SU-DHL-6 (cell line): ENCODE measurements around the gene CDC20B.

Experiments
- H2AFZ ChIP-seq: fragments of 200-600 bp; sonication (generic); 2 replicates; pipeline ENCODE4 v1.6.1; 2014; ENCODE audit warnings: low read depth, mild to moderate bottlenecking, moderate library complexity, mixed read lengths, antibody characterized with exemption, low read length; ENCODE audit not compliant: severe bottlenecking
- H3F3A ChIP-seq: fragments of 200-600 bp; shearing (Covaris generic); 2 replicates; pipeline ENCODE4 v1.6.0; 2016; ENCODE audit warnings: antibody characterized with exemption, mild to moderate bottlenecking; ENCODE audit not compliant: insufficient read depth
- H3K27ac ChIP-seq: fragments of 200-600 bp; sonication (generic); 2 replicates; pipeline ENCODE4 v1.5.1; 2016; ENCODE audit warnings: low read depth, mild to moderate bottlenecking, low read length, moderate library complexity, mixed read lengths
- H3K27me3 ChIP-seq: fragments of 200-600 bp; sonication (generic), shearing (Covaris generic); 2 replicates; pipeline ENCODE4 v1.6.0; 2014; ENCODE audit warnings: mild to moderate bottlenecking, low read length
- H3K36me3 ChIP-seq: fragments of 200-600 bp; sonication (generic); 2 replicates; pipeline ENCODE4 v1.6.1; 2014; ENCODE audit warnings: mild to moderate bottlenecking, low read length, mixed read lengths
- H3K4me2 ChIP-seq: fragments of 300-600, 200-600 bp; shearing (Covaris generic), sonication (generic); 2 replicates; pipeline ENCODE4 v1.6.0; 2014; ENCODE audit warnings: low read length, low read depth, mild to moderate bottlenecking; ENCODE audit not compliant: poor library complexity, severe bottlenecking
- H3K4me3 ChIP-seq: fragments of 200-600 bp; sonication (generic); 2 replicates; pipeline ENCODE4 v1.5.1; 2014; ENCODE audit warnings: antibody characterized with exemption, low read length, mild to moderate bottlenecking, mixed read lengths; ENCODE audit not compliant: insufficient read depth, poor library complexity, severe bottlenecking
- H3K79me2 ChIP-seq: fragments of 200-600 bp; sonication (generic); 2 replicates; pipeline ENCODE4 v1.6.1; 2014; ENCODE audit warnings: mild to moderate bottlenecking, low read length, moderate library complexity; ENCODE audit not compliant: insufficient read depth
- H3K9ac ChIP-seq: fragments of 200-600 bp; sonication (generic); 2 replicates; pipeline ENCODE4 v1.7.0; 2014; ENCODE audit warnings: mild to moderate bottlenecking, low read length
- H3K9me2 ChIP-seq: fragments of 200-600 bp; sonication (generic); replicated peaks from 2 replicates; pipeline ENCODE4 v1.6.1; 2014; ENCODE audit warnings: low read length; ENCODE audit not compliant: insufficient read depth
- H3K9me3 ChIP-seq: fragments of 200-600 bp; sonication (generic); 2 replicates; pipeline ENCODE4 v1.6.1; 2014; ENCODE audit warnings: low read length, mixed read lengths; ENCODE audit not compliant: insufficient read depth
- H4K20me1 ChIP-seq: fragments of 200-600 bp; sonication (generic); 2 replicates; pipeline ENCODE4 v1.6.1; 2014; ENCODE audit warnings: low read depth, mild to moderate bottlenecking, antibody characterized with exemption, low read length, moderate library complexity, mixed read lengths
- EZH2phosphoT487 ChIP-seq: fragments of 200-600 bp; sonication (generic), shearing (Covaris generic); conservative IDR thresholded peaks from 2 replicates; pipeline ENCODE4 v1.6.1; 2018; ENCODE audit warnings: mild to moderate bottlenecking, antibody characterized with exemption, low read length, moderate library complexity, mixed read lengths
- TF ChIP-seq, protein P1 (sequence below): fragments of 200-600 bp; sonication (generic); IDR thresholded peaks from one replicate; pipeline ENCODE4 v1.5.1; 2017; ENCODE audit warnings: antibody characterized with exemption, mild to moderate bottlenecking, low read length, moderate library complexity; ENCODE audit not compliant: insufficient read depth, poor library complexity, severe bottlenecking

Gene CDC20B

DNA sequence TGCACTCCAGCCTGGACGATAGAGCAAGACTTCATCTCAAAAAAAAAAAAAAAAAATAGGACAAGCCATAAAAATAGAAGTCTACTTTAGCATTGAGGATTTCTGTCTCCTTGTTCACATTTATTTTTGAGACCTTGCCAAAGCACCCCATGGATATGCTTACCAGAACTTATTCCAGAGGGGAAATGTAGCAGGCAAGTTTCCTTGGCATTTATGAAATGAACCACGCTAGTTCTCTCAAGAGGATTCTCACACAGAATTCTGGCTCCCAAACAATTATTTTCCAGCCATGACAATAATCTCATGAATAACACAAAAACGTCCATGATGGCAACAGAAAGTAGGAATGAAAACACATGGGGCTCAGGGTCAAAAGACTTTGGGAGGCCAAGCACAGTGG is 36.5 kb downstream of the CDC20B start:
- Histone ChIP-seq H3F3A (no peaks in the 10 kb centered on the region), H4K20me1 (no peaks in the 10 kb centered on the region), H3K4me3 (no peak overlapping the region), H3K9me2 (no peaks in the 10 kb centered on the region), H3K27me3 (no peaks in the 10 kb centered on the region), H3K4me2 (no peak overlapping the region), H3K36me3 (no peaks in the 10 kb centered on the region), H2AFZ (no peak overlapping the region), H3K27ac (no peak overlapping the region), H3K9me3 (no peaks in the 10 kb centered on the region), H3K79me2 (no peaks in the 10 kb centered on the region), H3K9ac (no peak overlapping the region)
- TF ChIP-seq EZH2phosphoT487 = no peak
- TF ChIP-seq, protein P1, sequence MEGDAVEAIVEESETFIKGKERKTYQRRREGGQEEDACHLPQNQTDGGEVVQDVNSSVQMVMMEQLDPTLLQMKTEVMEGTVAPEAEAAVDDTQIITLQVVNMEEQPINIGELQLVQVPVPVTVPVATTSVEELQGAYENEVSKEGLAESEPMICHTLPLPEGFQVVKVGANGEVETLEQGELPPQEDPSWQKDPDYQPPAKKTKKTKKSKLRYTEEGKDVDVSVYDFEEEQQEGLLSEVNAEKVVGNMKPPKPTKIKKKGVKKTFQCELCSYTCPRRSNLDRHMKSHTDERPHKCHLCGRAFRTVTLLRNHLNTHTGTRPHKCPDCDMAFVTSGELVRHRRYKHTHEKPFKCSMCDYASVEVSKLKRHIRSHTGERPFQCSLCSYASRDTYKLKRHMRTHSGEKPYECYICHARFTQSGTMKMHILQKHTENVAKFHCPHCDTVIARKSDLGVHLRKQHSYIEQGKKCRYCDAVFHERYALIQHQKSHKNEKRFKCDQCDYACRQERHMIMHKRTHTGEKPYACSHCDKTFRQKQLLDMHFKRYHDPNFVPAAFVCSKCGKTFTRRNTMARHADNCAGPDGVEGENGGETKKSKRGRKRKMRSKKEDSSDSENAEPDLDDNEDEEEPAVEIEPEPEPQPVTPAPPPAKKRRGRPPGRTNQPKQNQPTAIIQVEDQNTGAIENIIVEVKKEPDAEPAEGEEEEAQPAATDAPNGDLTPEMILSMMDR = no peak

DNA sequence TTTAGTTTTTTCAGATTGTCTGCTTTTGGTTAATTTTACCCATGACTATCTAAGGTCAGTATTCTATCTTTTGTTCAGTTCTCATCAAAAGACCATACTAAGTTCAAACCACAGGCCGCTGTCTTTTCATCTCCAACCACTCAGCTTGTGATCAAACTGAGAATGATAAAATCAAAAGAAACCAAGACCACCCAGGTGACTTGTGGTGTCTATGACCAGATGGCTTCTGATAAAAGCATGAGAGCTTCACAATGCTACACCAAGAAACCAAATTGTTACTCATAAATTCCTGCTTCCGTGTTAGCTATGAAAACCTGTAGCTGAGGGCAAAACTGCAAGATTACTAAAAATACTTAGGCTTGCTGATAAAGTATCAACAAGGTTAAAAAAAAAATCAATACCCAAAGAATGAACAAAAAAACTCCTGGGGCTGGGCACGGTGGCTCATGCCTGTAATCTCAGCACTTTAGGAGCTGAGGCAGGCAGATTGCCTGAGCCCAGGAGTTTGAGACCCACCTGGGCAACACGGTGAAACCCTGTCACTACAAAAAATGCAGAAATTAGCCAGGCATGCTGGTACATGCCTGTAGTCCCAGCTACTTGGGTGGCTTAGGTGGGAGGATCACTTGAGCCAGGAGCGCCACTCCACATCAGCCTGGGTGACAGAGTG is 38.8 kb downstream of the CDC20B start:
- H3F3A ChIP-seq = no peaks in the 10 kb centered on the region
- no peaks in the 10 kb centered on the region for H3K27me3 ChIP-seq
- H3K4me2 ChIP-seq = no peak overlapping the region
- no peak overlapping the region for H3K9ac ChIP-seq
- TF ChIP-seq EZH2phosphoT487 = no peak
- TF ChIP-seq, protein P1 = no peak
- no peak overlapping the region for H3K27ac ChIP-seq
- no peaks in the 10 kb centered on the region for H4K20me1 ChIP-seq
- H3K9me3 ChIP-seq = no peaks in the 10 kb centered on the region
- no peak overlapping the region for H2AFZ ChIP-seq
- H3K9me2 ChIP-seq = no peaks in the 10 kb centered on the region
- H3K4me3 ChIP-seq = no peak overlapping the region
- H3K36me3 ChIP-seq = no peaks in the 10 kb centered on the region
- no peaks in the 10 kb centered on the region for H3K79me2 ChIP-seq

DNA sequence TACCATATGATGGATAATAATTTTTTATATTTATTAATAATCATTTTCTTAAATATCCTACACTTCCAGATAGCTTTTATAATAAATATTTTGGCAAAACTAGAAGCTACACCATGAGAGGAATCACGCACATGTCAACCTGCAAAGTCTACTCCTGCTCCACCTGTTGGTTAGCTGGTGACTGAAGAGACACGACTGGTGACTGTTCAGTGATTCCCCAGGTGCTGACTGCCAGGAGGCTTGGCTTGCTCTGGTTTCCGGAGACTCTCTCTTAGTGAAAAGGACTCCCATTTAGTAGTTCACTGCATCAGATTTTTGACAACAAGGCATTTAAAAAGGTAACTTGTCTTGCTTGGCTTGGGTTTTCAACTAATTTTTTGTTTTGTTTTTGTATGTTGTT is 49.6 kb downstream of the CDC20B start:
- H3F3A ChIP-seq = no peaks in the 10 kb centered on the region
- no peaks in the 10 kb centered on the region for H3K9me2 ChIP-seq
- H3K4me2 ChIP-seq = no peak overlapping the region
- no peaks in the 10 kb centered on the region for H4K20me1 ChIP-seq
- no peak overlapping the region for H3K4me3 ChIP-seq
- no peak overlapping the region for H3K27ac ChIP-seq
- H3K36me3 ChIP-seq = no peaks in the 10 kb centered on the region
- no peak for TF ChIP-seq EZH2phosphoT487
- TF ChIP-seq, protein P1 = no peak
- H3K79me2 ChIP-seq = no peaks in the 10 kb centered on the region
- no peak overlapping the region for H2AFZ ChIP-seq
- no peak overlapping the region for H3K9ac ChIP-seq
- no peaks in the 10 kb centered on the region for H3K9me3 ChIP-seq
- no peaks in the 10 kb centered on the region for H3K27me3 ChIP-seq
